ENCODE measurements around the gene STARD13. TPM values are rescaled to one million over a fixed set of nuclear protein-coding genes. Genes with fewer than 3 reads are reported as not detected.
A peak's percentile ranks its signal among the peaks of the same experiment; 100 is the strongest.

STARD13 gene
- total RNA-seq, 1 experiment from 2014 or later = 2.1 TPM

- H3K27me3 ChIP-seq (ENCODE audit: insufficient read depth, low read length) = no peaks in the 10 kb centered on the region
- no peak for DNase-seq
- H2AK5ac ChIP-seq (ENCODE audit: insufficient read length, low read length) = no peak overlapping the region
- no peak overlapping the region for H2BK20ac ChIP-seq (ENCODE audit: low read depth, low read length, poor library complexity, severe bottlenecking)
- H2AFZ ChIP-seq (ENCODE audit: low read length) = no peak overlapping the region
- no peak overlapping the region for H2BK120ac ChIP-seq (ENCODE audit: low read depth, low read length, poor library complexity, severe bottlenecking)
- no peak overlapping the region for H3K23ac ChIP-seq (ENCODE audit: insufficient read length, low read depth, low read length)
- H3K14ac ChIP-seq (ENCODE audit: insufficient read depth, low read length) = no peak overlapping the region
- no CpG with 5 or more reads among the region's 3 CpGs for WGBS (ENCODE audit: extremely low coverage, insufficient read length, low lambda C conversion rate)
- no peaks in the 10 kb centered on the region for H3K36me3 Mint-ChIP-seq (ENCODE audit: insufficient read depth in 1 of 3, low read depth in 3 of 3)
- H3K27me3 Mint-ChIP-seq (ENCODE audit: low read depth) = peaks cover 2% of the 10 kb centered on the region; the same call in 1 of the 2 replicates
- no peak overlapping the region for H2BK12ac ChIP-seq (ENCODE audit: insufficient read length, low read depth, low read length)
- H2BK5ac ChIP-seq (ENCODE audit: insufficient read length, low read length) = no peak overlapping the region
- no peaks in the 10 kb centered on the region for H3K79me1 ChIP-seq (ENCODE audit: insufficient read depth, low read depth, low read length, poor library complexity, severe bottlenecking)
- H3K23me2 ChIP-seq (ENCODE audit: insufficient read length, low read depth, low read length, poor library complexity, severe bottlenecking) = no peaks in the 10 kb centered on the region
- no peaks in the 10 kb centered on the region for H3K9me3 Mint-ChIP-seq
- H3K56ac ChIP-seq (ENCODE audit: insufficient read length, low read depth, low read length) = no peak overlapping the region
- no peak overlapping the region for H3K4ac ChIP-seq (ENCODE audit: low read depth, low read length)
- H3K27ac Mint-ChIP-seq = peak overlapping the region in 2 of 3 experiments; percentile 82 to 83; a peak in 4 of 7 replicates
- H4K20me1 ChIP-seq (ENCODE audit: control insufficient read depth, insufficient read depth, insufficient read length) = no peaks in the 10 kb centered on the region
- H3K4me2 ChIP-seq (ENCODE audit: insufficient read depth, insufficient read length, low read length) = no peak overlapping the region
- no peak overlapping the region for H4K91ac ChIP-seq (ENCODE audit: insufficient read length, low read depth, low read length)
- peaks cover 0 to 8% of the 10 kb centered on the region in 2 experiments; a peak in 3 of 4 replicates for H3K4me1 Mint-ChIP-seq
- no peak overlapping the region for H4K8ac ChIP-seq (replicated peaks; ENCODE audit: insufficient read length, low read depth, low read length)
- no peaks in the 10 kb centered on the region for H3K79me2 ChIP-seq (ENCODE audit: insufficient read depth, low read length)
- H4K5ac ChIP-seq (ENCODE audit: insufficient read length, low read depth, low read length) = no peak overlapping the region
- H3K4me1 ChIP-seq (ENCODE audit: insufficient read depth, low read length) = no peaks in the 10 kb centered on the region; the same call in 1 of the 2 replicates
- TF ChIP-seq CTCF (conservative IDR thresholded peaks at IDR 0.05) = no peak
- H3K9ac ChIP-seq (ENCODE audit: extremely low read depth, insufficient read length, low read length) = no peak overlapping the region
- H3K9me3 ChIP-seq (ENCODE audit: control insufficient read depth, low read depth, low read length) = no peaks in the 10 kb centered on the region
- H3K18ac ChIP-seq (ENCODE audit: insufficient read length, low read depth, low read length) = no peak overlapping the region
- H3K4me3 Mint-ChIP-seq = no peak overlapping the region
- H3K27ac ChIP-seq (ENCODE audit: insufficient read length, low read depth, low read length) = no peak overlapping the region
- H3T11ph ChIP-seq (ENCODE audit: low read length) = no peak overlapping the region
- no peak overlapping the region for H2BK15ac ChIP-seq (ENCODE audit: low read depth, low read length)
Observed at GRCh38 chr13:33326246-33326645, 40.7 kb upstream of the STARD13 start.

Data from H9 (cell line).